ENCODE measurements around the gene VPS4A.

DNA sequence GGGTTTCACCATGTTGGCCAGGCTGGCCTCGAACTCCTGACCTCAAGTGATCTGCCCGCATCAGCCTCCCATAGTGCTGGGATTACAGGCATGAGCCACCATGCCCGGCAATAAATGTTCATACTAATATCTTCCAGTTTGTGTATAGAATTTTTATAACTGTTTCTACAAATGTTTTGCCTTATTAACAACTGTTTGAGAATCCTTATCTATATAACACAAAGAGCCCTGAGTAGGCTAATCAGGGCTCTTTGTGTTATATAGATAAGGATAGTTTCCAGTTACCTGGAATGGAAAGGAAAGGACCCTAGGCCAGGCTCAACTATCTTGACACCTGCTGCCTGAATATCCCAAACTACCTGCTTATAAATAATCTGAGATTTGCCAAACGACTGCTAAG lies 57.7 kb downstream of the VPS4A start:
- no peak for TF ChIP-seq POLR2A (IDR thresholded peaks at IDR 0.05; ENCODE audit: low read length)
- no peak for TF ChIP-seq GATA1 (IDR thresholded peaks at IDR 0.05; ENCODE audit: low read depth, low read length)
